GM12801 (cell line): Measurements from ENCODE around the gene OGFOD2.

Experiments
- TF ChIP-seq, protein P1 (sequence below): IDR thresholded peaks from one replicate; pipeline ENCODE4 v1.5.1; 2011; ENCODE audit warnings: control low read depth; ENCODE audit not compliant: insufficient read length; ENCODE audit errors: extremely low read depth

The OGFOD2 gene

DNA sequence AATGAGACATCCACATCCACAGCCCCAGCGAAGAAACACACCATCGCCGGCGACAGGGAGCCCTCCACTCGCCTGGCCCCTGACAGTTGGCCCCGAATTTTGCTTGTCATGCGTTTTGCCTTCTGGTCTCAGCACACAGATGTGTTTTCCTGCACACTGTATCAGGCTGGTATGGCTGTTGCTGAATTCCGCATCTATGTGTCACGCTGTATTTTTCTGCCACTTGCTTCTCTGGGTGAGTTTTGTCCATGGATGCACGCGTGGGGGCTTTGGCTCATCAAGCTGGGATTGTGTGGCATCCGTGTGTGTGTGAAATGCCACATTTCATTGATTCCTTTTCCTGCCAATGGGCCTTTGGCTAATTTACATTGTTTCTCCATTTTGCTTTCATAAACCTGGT lies 31.9 kb downstream of the OGFOD2 start:
- TF ChIP-seq, protein P1, sequence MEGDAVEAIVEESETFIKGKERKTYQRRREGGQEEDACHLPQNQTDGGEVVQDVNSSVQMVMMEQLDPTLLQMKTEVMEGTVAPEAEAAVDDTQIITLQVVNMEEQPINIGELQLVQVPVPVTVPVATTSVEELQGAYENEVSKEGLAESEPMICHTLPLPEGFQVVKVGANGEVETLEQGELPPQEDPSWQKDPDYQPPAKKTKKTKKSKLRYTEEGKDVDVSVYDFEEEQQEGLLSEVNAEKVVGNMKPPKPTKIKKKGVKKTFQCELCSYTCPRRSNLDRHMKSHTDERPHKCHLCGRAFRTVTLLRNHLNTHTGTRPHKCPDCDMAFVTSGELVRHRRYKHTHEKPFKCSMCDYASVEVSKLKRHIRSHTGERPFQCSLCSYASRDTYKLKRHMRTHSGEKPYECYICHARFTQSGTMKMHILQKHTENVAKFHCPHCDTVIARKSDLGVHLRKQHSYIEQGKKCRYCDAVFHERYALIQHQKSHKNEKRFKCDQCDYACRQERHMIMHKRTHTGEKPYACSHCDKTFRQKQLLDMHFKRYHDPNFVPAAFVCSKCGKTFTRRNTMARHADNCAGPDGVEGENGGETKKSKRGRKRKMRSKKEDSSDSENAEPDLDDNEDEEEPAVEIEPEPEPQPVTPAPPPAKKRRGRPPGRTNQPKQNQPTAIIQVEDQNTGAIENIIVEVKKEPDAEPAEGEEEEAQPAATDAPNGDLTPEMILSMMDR, result no peak

- TF ChIP-seq, protein P1, result no peak
Measured at GRCh38 chr12:123010110-123010509, 35.1 kb downstream of the OGFOD2 start.

- TF ChIP-seq, protein P1, result no peak
Measured at GRCh38 chr12:123010681-123011080, 35.6 kb downstream of the OGFOD2 start.

DNA sequence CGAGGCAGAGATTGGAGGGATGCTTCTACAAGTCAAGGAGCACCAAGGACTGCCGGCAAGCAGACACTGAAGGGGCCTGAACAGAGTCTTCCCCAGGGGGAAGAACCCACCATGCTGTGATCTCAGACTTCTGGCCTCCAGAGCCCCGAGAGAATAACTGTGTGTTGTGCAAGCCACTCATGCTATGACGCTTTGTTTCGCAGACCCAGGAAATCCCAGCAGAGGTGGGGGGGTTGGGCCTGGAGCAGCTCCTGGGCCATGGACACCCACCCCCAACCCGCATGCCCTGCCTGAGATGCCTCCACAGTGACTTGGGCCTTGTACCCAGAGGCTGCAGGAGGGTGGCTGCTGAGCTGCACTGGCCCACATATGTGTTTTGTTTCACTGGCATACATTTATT lies 36.7 kb downstream of the OGFOD2 start:
- TF ChIP-seq, protein P1, result no peak

GRCh38 chr12:123013185-123014095 lies 38.4 kb downstream of the OGFOD2 start:
- TF ChIP-seq, protein P1, result no peak

- TF ChIP-seq, protein P1, result no peak
Measured at GRCh38 chr12:123017753-123018152, 42.7 kb downstream of the OGFOD2 start.

GRCh38 chr12:123019841-123020138 lies 44.7 kb downstream of the OGFOD2 start:
- TF ChIP-seq, protein P1, result no peak
